Ectodermal cell (in vitro differentiated cells): ENCODE measurements around the gene DSG4.

Source experiments
- H3K27ac ChIP-seq: 2 replicates; pipeline ENCODE4 v1.7.0; 2013; ENCODE audit warnings: mild to moderate bottlenecking, low read depth, low read length; ENCODE audit not compliant: insufficient read depth, poor library complexity, severe bottlenecking
- H3K27me3 ChIP-seq: 2 replicates; pipeline ENCODE4 v1.7.0; 2013; ENCODE audit warnings: mild to moderate bottlenecking, low read length; ENCODE audit not compliant: insufficient read depth, control insufficient read depth, poor library complexity, severe bottlenecking
- H3K36me3 ChIP-seq: one replicate; pipeline ENCODE4 v1.7.0; 2013; ENCODE audit warnings: low read length; ENCODE audit not compliant: control insufficient read depth, insufficient read depth
- H3K4me1 ChIP-seq: one replicate; pipeline ENCODE4 v1.7.0; 2013; ENCODE audit warnings: low read length; ENCODE audit not compliant: control insufficient read depth, insufficient read depth
- H3K4me3 ChIP-seq: 2 replicates; pipeline ENCODE4 v1.7.0; 2013; ENCODE audit warnings: low read depth, low read length, control low read depth; ENCODE audit not compliant: insufficient read depth
- H3K9me3 ChIP-seq: 2 replicates; pipeline ENCODE4 v1.7.0; 2013; ENCODE audit warnings: mild to moderate bottlenecking, low read length, moderate library complexity; ENCODE audit not compliant: control insufficient read depth
- WGBS, 2 experiments: methylation state at CpG; one replicate each; pipeline ENCODE4 v1.1.7; 2013; ENCODE audit warnings: missing lambda C conversion rate in 2 of 2; 5-methylcytosine and 5-hydroxymethylcytosine counted together

DSG4 gene

GRCh38 chr18:31403409-31403808 lies 26.8 kb downstream of the DSG4 start:
- Histone ChIP-seq H3K4me1 (no peaks in the 10 kb centered on the region), H3K27me3 (no peaks in the 10 kb centered on the region), H3K4me3 (no peak overlapping the region), H3K36me3 (no peaks in the 10 kb centered on the region), H3K9me3 (no peaks in the 10 kb centered on the region), H3K27ac (no peak overlapping the region)
- WGBS, 2 experiments = 90% methylated on average over 1 to 2 of the region's 2 CpGs

DNA sequence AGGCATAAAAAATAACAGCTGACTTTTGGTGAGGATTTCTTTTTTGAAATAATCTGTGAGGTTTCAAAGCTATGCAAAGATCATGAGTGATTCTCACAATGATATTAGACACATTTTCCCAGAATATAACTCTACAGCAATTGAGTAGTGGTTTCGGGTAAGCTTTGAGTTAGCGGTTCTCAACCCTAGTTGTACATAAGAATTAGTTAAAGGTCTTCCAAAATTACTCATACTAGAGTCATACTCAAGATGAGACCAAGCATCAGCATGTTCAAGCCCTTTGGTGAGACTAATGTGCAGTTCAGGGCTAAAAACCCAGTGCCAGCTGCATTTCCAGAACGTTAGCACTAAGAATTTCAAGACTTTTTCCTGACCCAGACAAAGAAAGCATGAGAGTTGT lies 31.1 kb downstream of the DSG4 start:
- no peaks in the 10 kb centered on the region for H3K36me3 ChIP-seq
- H3K27me3 ChIP-seq = no peaks in the 10 kb centered on the region
- WGBS, 2 experiments = 98 to 99% methylated on average over 3 of the region's 3 CpGs
- no peak overlapping the region for H3K27ac ChIP-seq
- H3K4me3 ChIP-seq = no peak overlapping the region
- H3K9me3 ChIP-seq = no peaks in the 10 kb centered on the region
- H3K4me1 ChIP-seq = no peaks in the 10 kb centered on the region

DNA sequence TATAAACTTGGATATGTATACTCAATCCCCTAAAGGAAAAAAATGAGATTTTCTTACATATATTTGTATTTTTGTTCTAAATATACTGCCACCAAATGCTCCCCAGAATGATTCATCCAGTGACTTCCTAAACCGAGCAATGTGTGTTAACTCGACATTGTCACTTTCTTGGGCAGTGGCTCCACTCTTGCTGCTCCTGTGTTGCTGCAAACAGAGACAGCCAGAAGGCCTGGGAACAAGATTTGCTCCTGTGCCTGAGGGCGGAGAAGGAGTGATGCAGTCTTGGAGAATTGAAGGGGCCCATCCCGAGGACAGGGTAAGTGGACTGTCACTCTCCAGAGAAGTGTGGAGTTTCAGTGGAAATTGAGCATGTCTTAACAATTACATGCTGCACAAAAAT lies 32.7 kb downstream of the DSG4 start:
- H3K4me1 ChIP-seq = no peaks in the 10 kb centered on the region
- no peaks in the 10 kb centered on the region for H3K9me3 ChIP-seq
- no peaks in the 10 kb centered on the region for H3K27me3 ChIP-seq
- no peak overlapping the region for H3K4me3 ChIP-seq
- 80 to 83% methylated on average over 4 of the region's 4 CpGs for WGBS, 2 experiments
- H3K27ac ChIP-seq = no peak overlapping the region
- no peaks in the 10 kb centered on the region for H3K36me3 ChIP-seq

GRCh38 chr18:31410716-31411483 lies 34.3 kb downstream of the DSG4 start:
- Histone ChIP-seq H3K36me3 (no peaks in the 10 kb centered on the region), H3K27ac (no peak overlapping the region), H3K4me3 (no peak overlapping the region), H3K4me1 (no peaks in the 10 kb centered on the region), H3K9me3 (no peaks in the 10 kb centered on the region), H3K27me3 (no peaks in the 10 kb centered on the region)
- WGBS, 2 experiments = 92 to 95% methylated on average over 35 to 37 of the region's 37 CpGs

- Histone ChIP-seq H3K36me3 (no peaks in the 10 kb centered on the region), H3K27ac (no peak overlapping the region), H3K9me3 (no peaks in the 10 kb centered on the region), H3K27me3 (no peaks in the 10 kb centered on the region), H3K4me3 (no peak overlapping the region), H3K4me1 (no peaks in the 10 kb centered on the region)
- 93 to 94% methylated on average over 6 of the region's 6 CpGs for WGBS, 2 experiments
Measured at GRCh38 chr18:31413137-31413536, 36.6 kb downstream of the DSG4 start.

DNA sequence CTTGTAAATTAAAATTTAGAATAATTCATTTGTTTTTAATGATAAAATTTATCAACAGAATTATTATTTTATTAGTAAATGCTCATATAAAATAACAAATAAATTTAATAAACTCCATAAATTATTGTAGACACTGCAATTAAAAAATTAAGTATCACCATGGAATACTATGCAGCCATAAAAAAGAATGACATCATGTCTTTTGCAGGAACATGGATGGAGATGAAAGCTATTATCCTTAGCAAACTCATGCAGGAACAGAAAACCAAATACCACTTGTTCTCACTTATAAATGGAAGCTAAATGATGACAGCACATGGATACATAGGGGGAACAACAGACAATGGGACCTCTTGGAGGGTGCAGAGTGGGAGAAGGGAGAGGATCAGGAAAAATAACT lies 41.3 kb downstream of the DSG4 start:
- Histone ChIP-seq H3K27ac (no peak overlapping the region), H3K4me3 (no peak overlapping the region), H3K9me3 (no peaks in the 10 kb centered on the region), H3K36me3 (no peaks in the 10 kb centered on the region), H3K4me1 (no peaks in the 10 kb centered on the region), H3K27me3 (no peaks in the 10 kb centered on the region)

GRCh38 chr18:31419457-31419932 lies 42.9 kb downstream of the DSG4 start:
- Histone ChIP-seq H3K27ac (no peak overlapping the region), H3K4me3 (no peak overlapping the region), H3K36me3 (no peaks in the 10 kb centered on the region), H3K27me3 (no peaks in the 10 kb centered on the region), H3K4me1 (no peaks in the 10 kb centered on the region), H3K9me3 (no peaks in the 10 kb centered on the region)
- WGBS, 2 experiments = 94% methylated on average over 7 of the region's 7 CpGs

DNA sequence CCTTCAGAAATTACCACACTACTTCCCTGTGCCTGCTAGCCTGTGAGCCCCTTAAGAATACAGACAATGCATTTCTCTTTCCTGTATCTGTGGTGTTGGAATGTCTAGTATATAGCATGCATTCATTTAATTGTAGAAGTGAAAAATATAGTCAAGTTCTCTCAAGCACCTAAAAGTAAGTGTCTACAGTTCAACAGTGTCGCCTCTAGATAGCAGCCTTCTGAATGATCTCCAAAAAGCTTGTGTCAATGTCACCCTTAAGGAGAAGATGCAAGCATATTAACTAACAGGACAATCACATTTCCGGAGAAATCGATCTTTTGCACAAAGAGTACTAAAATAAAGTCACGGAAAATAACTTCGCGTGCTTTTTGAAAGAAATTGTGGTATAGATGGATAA lies 43.5 kb downstream of the DSG4 start:
- Histone ChIP-seq H3K4me3 (no peak overlapping the region), H3K4me1 (no peaks in the 10 kb centered on the region), H3K9me3 (no peaks in the 10 kb centered on the region), H3K27ac (no peak overlapping the region), H3K36me3 (no peaks in the 10 kb centered on the region), H3K27me3 (no peaks in the 10 kb centered on the region)
- 94 to 95% methylated on average over 6 of the region's 6 CpGs for WGBS, 2 experiments

- no peaks in the 10 kb centered on the region for H3K9me3 ChIP-seq
- H3K4me3 ChIP-seq = no peak overlapping the region
- H3K27ac ChIP-seq = no peak overlapping the region
- WGBS, 2 experiments = 85% methylated on average over 2 of the region's 2 CpGs
- H3K27me3 ChIP-seq = no peaks in the 10 kb centered on the region
- no peaks in the 10 kb centered on the region for H3K36me3 ChIP-seq
- no peaks in the 10 kb centered on the region for H3K4me1 ChIP-seq
Measured at GRCh38 chr18:31420524-31420923, 43.9 kb downstream of the DSG4 start.

DNA sequence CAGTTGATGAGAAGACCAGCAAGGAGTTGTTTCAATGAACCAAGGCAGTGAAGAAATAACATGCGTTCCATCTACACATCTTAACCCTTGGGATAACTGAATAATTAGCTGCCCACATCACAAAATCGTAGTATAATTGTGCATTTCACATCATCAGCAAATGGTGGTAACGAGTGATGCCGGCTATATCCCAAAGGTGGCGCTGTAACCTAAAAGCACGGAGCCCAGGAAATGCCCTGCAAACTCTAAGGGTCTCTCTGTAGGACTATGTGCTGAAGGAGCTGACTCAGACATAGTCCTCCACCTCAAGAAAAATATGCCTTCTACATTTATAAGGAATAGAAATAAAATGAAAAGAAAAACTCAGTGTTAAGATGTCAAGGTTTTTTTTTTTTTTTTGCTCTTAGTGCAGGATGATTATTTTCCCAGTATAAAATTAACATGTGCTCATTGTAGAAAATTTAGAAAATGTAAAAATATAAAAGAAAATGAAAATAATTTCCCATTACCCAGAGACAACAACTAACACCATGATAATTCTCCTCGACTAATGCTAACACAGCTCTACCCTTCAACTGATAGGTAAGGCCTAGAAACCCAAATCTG lies 47.9 kb downstream of the DSG4 start:
- H3K27me3 ChIP-seq = no peaks in the 10 kb centered on the region
- H3K36me3 ChIP-seq = no peaks in the 10 kb centered on the region
- H3K27ac ChIP-seq = no peak overlapping the region
- H3K9me3 ChIP-seq = no peaks in the 10 kb centered on the region
- no peak overlapping the region for H3K4me3 ChIP-seq
- WGBS, 2 experiments = 18 to 23% methylated on average over 7 of the region's 7 CpGs
- H3K4me1 ChIP-seq = no peaks in the 10 kb centered on the region
